GM10248 (cell line): ENCODE measurements around the gene ZCCHC14.

Experiments used
- CTCF ChIA-PET: fragments of 300-600 bp; sonication (Branson Sonifier 250); formaldehyde crosslinking; extraction: SDS; loops from one replicate; lab custom pipeline; 2021; ENCODE audit warnings: antibody characterized with exemption; lab: Yijun Ruan, JAX
- POLR2A ChIA-PET: fragments of 350-650 bp; sonication (Branson Sonifier 250); formaldehyde crosslinking; extraction: SDS; loops from one replicate; lab custom pipeline; 2020; ENCODE audit warnings: antibody characterized with exemption; lab: Yijun Ruan, JAX
- DNase-seq: peaks from one replicate; pipeline ENCODE4 v3.0.0; 2012; ENCODE audit errors: extremely low spot score
- TF ChIP-seq, protein P1 (sequence below): IDR thresholded peaks from 2 replicates; pipeline ENCODE4 v1.5.1; 2012; ENCODE audit warnings: mild to moderate bottlenecking, low read depth; ENCODE audit errors: extremely low read depth, missing control alignments, control extremely low read depth

Gene ZCCHC14

DNA sequence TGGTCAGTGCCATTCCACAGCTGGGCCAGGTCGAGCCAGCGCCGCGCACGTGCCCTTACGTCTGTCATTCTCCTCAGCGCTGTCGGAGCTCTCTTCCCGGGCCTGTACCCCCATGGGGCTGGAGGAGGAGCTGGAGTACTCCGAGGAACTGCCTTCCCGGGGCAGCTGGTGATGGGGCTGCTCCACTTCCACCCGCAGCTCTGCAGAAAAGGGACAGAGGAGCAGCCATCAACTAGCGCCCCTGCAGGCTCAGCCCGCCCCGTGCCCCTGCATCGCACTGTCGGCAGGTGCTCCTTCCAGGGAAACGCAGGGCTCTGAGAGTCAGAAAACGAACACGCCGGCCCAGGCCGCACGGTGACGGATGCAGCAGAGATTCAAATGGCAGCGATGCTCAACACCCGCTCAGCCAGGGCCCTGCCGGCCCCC lies 79.8 kb downstream of the ZCCHC14 start:
- CTCF ChIA-PET: no interaction called here
- POLR2A ChIA-PET: no interaction called here
- TF ChIP-seq, protein P1, sequence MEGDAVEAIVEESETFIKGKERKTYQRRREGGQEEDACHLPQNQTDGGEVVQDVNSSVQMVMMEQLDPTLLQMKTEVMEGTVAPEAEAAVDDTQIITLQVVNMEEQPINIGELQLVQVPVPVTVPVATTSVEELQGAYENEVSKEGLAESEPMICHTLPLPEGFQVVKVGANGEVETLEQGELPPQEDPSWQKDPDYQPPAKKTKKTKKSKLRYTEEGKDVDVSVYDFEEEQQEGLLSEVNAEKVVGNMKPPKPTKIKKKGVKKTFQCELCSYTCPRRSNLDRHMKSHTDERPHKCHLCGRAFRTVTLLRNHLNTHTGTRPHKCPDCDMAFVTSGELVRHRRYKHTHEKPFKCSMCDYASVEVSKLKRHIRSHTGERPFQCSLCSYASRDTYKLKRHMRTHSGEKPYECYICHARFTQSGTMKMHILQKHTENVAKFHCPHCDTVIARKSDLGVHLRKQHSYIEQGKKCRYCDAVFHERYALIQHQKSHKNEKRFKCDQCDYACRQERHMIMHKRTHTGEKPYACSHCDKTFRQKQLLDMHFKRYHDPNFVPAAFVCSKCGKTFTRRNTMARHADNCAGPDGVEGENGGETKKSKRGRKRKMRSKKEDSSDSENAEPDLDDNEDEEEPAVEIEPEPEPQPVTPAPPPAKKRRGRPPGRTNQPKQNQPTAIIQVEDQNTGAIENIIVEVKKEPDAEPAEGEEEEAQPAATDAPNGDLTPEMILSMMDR: no peak
- no peak for DNase-seq

DNA sequence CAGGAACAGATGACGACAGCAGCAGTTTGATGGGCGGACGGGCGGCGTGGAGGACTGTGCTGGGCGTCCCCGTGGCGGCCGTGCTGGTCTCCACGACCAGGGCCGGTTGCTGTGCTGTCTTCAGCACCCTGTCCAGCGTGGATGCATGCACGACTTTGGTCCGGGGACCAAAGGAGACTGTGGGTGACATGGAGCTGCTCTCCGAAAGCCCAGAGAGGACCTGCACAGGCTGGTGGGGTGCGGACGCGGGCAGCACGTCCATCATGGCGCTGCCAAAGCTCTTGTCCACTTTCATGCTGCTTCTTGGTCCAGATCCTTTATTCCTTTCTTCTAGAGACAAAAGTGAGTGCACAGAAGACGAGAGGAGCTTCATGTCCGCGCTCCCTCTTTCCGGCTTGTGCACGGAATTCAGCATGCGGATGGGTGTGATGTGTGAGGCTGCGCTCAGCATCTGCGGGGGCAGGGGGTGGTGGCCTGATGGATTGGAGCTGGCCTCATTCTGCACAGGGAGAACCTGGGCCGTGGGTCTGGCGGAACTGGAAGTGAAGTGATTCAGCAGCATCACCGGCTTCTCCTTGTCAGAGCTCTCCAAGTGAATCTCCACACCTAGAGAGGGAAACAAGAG lies 80.3 kb downstream of the ZCCHC14 start:
- TF ChIP-seq, protein P1: no peak
- ChIA-PET POLR2A (interaction anchor here (0.7 kb wide), 1 partner anchor 13 kb away, joined by 3 read pairs; no protein-coding TSS in a partner anchor), CTCF (no interaction called here)
- no peak for DNase-seq

DNA sequence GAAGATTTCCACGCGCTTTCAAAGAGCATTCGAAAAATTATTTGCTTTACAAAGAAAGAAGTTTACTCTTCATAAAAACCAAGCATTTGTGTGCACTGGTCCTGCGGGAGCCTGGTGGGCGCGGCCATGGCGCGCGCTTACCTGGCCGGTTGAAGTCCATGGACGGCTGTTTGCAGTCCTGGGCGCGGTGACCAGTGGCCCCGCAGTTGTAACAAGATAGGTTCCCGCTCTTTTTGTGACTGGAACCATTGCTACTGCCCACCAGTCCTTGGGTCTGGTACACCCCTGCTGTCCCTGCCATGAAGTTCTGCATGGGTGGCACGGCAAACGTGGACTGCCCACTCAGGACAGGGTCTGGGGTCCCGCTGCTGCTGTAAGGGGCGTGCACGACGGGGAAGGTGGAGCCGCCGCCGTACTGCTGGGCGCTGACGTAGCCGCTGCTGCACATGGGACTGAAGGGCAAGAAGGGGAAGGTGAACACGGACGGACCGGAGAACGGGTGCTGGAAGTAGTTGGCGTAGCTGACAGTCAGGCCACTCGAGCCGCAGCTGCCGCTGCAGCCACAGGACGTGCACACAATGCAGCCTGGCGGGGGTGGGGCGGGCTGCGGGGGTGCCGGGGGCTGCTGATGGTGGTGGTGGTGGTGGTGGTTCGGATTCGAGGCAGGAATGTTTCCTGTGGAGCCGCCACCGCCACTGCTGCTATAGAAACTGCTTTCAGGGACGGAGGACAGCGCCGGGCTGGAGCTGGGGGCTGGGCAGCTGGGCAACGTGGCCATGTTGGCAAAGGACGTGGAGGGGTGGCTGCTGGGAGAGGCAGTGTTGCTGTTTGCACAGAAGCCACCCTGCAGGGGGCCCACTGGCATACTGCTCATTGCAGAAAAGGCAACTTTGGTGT lies 81.2 kb downstream of the ZCCHC14 start:
- no peak for DNase-seq
- POLR2A ChIA-PET: interaction anchor here (0.7 kb wide), 1 partner anchor 13 kb away, joined by 3 read pairs; no protein-coding TSS in a partner anchor
- TF ChIP-seq, protein P1: no peak
- CTCF ChIA-PET: no interaction called here

DNA sequence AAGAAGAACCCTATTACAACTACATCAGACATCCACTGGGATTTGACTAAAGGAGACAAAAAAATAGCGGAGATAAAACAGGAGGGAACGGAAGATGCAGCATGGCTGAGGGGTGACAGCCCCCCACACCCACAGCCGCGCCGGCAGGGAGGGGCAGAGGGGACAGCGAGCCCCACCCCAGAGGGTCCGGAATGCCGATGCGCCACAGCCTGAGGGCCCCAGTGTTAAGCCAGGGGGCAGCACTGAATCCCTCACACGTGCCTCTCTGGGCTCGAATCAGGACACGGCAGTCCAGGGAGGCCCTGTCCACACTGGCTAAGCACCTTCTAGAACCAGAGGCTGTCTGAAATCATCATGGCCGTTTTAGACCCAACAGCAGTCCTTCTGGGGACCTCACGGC lies 81.9 kb downstream of the ZCCHC14 start:
- TF ChIP-seq, protein P1: no peak
- DNase-seq: no peak
- POLR2A ChIA-PET: no interaction called here
- CTCF ChIA-PET: no interaction called here

DNA sequence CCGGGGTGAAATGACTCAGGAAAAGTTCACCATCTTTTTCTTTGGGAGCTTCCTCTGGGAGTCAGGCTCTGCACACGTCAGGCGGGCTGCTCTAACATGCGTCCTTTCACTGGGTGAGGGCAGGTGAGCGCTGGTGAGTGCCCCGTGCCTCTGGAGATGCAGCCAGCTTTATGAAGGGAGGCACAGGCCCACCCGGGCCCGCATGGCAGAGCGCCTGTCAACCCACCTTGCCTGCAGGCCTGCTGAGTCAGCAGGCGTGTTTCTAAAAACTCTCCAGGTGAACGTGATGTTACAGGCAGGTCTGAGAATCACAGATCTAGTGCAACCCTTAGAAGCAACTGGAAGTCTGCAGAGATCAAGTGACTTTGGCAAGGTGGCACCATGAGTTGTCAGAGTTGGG lies 82.3 kb downstream of the ZCCHC14 start:
- TF ChIP-seq, protein P1: no peak
- POLR2A ChIA-PET: interaction anchor here (0.7 kb wide), 1 partner anchor 15 kb away, joined by 3 read pairs; no protein-coding TSS in a partner anchor
- CTCF ChIA-PET: interaction anchor here (0.9 to 1.2 kb wide), 2 partner anchors 9 to 16 kb away, joined by 3 to 4 read pairs; no protein-coding TSS in a partner anchor
- no peak for DNase-seq

DNA sequence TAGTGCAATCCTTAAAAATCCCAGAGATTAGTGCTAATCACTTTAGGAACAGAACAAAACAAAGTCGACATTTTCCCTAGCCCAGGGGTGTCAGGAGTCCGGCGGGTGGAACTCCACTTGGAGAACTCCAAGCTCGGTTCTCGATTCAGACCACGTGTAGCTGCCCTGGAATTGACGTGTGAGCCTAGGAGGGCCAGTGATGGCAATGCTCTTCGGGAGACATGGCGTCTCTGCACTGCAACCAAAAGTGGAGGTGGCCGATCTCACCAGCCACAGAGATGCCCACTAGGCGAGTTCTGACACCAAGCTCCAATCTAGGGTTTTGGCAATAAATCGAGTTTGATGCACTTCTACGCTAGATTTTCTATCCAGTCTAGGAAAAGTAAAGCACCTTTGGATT lies 83.0 kb downstream of the ZCCHC14 start:
- ChIA-PET POLR2A (interaction anchor here (0.7 kb wide), 1 partner anchor 15 kb away, joined by 3 read pairs; no protein-coding TSS in a partner anchor), CTCF (interaction anchor here (0.9 to 1.2 kb wide), 2 partner anchors 8 to 15 kb away, joined by 3 to 4 read pairs; no protein-coding TSS in a partner anchor)
- TF ChIP-seq, protein P1: no peak
- no peak for DNase-seq
